Peyer's patch (tissue), 4 donors: ENCODE data around the gene NT5C3B. TPM values are rescaled to one million over a fixed set of nuclear protein-coding genes. Genes with fewer than 3 reads are reported as not detected.
"Not testable (repeated sequence)": the region's sequence is repeated elsewhere in the genome, so short reads cannot be mapped to it uniquely, and the experiment has no call there.

ENCODE experiments used
- DNase-seq, 3 donors: peaks; one replicate each; pipeline ENCODE4 v3.0.0-alpha.2; 2017 to 2019
- H3K27ac ChIP-seq, 4 donors: fragments of 200-600 bp; sonication (generic); one replicate each; pipeline ENCODE4 v1.5.1; 2016 to 2019
- H3K27me3 ChIP-seq, 2 donors: fragments of 200-600 bp; sonication (generic); one replicate each; pipeline ENCODE4 v1.5.1; 2019
- H3K36me3 ChIP-seq, 3 donors: fragments of 200-600 bp; sonication (generic); one replicate each; pipeline ENCODE4 v1.5.1; 2016 to 2019
- H3K4me1 ChIP-seq, 4 donors: fragments of 200-600 bp; sonication (generic); one replicate each; pipeline ENCODE4 v1.5.1; 2016 to 2019
- H3K4me3 ChIP-seq, 4 donors: fragments of 200-600 bp; sonication (generic); 1 replicate in 3 of 4; 2 replicates in 1 of 4; pipeline ENCODE4 v1.5.1; 2016 to 2019; ENCODE audit warnings: mild to moderate bottlenecking in 1 of 4
- H3K9me3 ChIP-seq, 4 donors: fragments of 200-600 bp; sonication (generic); one replicate each; pipeline ENCODE4 v1.5.1; 2016 to 2019; ENCODE audit warnings: mild to moderate bottlenecking in 1 of 4
- CTCF ChIP-seq, 6 experiments: fragments of 450-650 bp in 4 of 6; fragments of 200-600 bp in 2 of 6; sonication (generic) in 1 of 6; IDR thresholded peaks; one replicate each; pipeline ENCODE4 v1.5.1; 2017 to 2019; ENCODE audit warnings: antibody characterized with exemption in 6 of 6, mild to moderate bottlenecking in 3 of 6, moderate library complexity in 1 of 6
- POLR2A ChIP-seq, 2 donors: fragments of 450-650 bp; IDR thresholded peaks; one replicate each; pipeline ENCODE4 v1.5.1; 2017; ENCODE audit warnings: antibody characterized with exemption in 2 of 2, mild to moderate bottlenecking in 2 of 2, moderate library complexity in 2 of 2
- small RNA-seq, 2 donors: library from RNA; depleted of rRNA; stranded (forward); fragments of <200 nt; gene quantifications; one replicate each; pipeline ENCODE3, GENCODE V24; 2016
- total RNA-seq, 4 donors: library from RNA; depleted of rRNA; stranded (reverse); fragments of >200 nt; gene quantifications; one replicate each; pipeline ENCODE4 v1.1.0, GENCODE V29; 2016

NT5C3B gene
- total RNA-seq, 4 donors from 2014 or later: 5.8 to 40.4 (median 20.1) TPM

- DNase-seq: peak in 2 of 3 donors; percentile 63 to 68
- H3K27me3 ChIP-seq: no peaks in the 10 kb centered on the region
- H3K27ac ChIP-seq: peak overlapping the region; percentile 64 to 97 (median 76)
- H3K9me3 ChIP-seq: no peaks in the 10 kb centered on the region
- H3K36me3 ChIP-seq: peaks cover 0 to 3% (median 0%) of the 10 kb centered on the region in 3 donors
- peak overlapping the region in 1 of 4 donors; percentile 28 for H3K4me3 ChIP-seq
- H3K4me1 ChIP-seq: peaks cover 0 to 90% (median 28%) of the 10 kb centered on the region in 4 donors
- peak in 1 of 6 experiments; percentile 17 for TF ChIP-seq CTCF (IDR thresholded peaks at IDR 0.05)
- no peak for TF ChIP-seq POLR2A (IDR thresholded peaks at IDR 0.05)
Measured at GRCh38 chr17:41777574-41778188, 58.4 kb downstream of the NT5C3B start.

GRCh38 chr17:41777157-41777573 is 58.9 kb downstream of the NT5C3B start:
- peaks cover 0 to 90% (median 30%) of the 10 kb centered on the region in 4 donors for H3K4me1 ChIP-seq
- peak in 1 of 3 donors; percentile 68 for DNase-seq
- no peaks in the 10 kb centered on the region for H3K27me3 ChIP-seq
- H3K27ac ChIP-seq: peak overlapping the region; percentile 64 to 97 (median 76)
- H3K9me3 ChIP-seq: no peaks in the 10 kb centered on the region
- peaks cover 0 to 7% (median 0%) of the 10 kb centered on the region in 3 donors for H3K36me3 ChIP-seq
- peak overlapping the region in 1 of 4 donors; percentile 28 for H3K4me3 ChIP-seq
- TF ChIP-seq POLR2A (IDR thresholded peaks at IDR 0.05): no peak
- TF ChIP-seq CTCF (IDR thresholded peaks at IDR 0.05): peak in 3 of 6 experiments; percentile 48 to 62 (median 58)

GRCh38 chr17:41776262-41776900 is 59.7 kb downstream of the NT5C3B start:
- not testable (repeated sequence) for DNase-seq, H3K27me3 ChIP-seq, H3K9me3 ChIP-seq, H3K4me3 ChIP-seq
- Histone ChIP-seq H3K27ac (peak overlapping the region; percentile 64 to 100 (median 90)), H3K4me1 (peaks cover 0 to 90% (median 30%) of the 10 kb centered on the region in 4 donors), H3K36me3 (peaks cover 0 to 15% (median 0%) of the 10 kb centered on the region in 3 donors)

- TF ChIP-seq CTCF (IDR thresholded peaks at IDR 0.05): peak in 2 of 6 experiments; percentile 19 to 26
- peak; percentile 15 to 56 for TF ChIP-seq POLR2A (IDR thresholded peaks at IDR 0.05)
- peaks cover 0 to 86% (median 30%) of the 10 kb centered on the region in 4 donors for H3K4me1 ChIP-seq
- H3K36me3 ChIP-seq: peaks cover 0 to 23% (median 2%) of the 10 kb centered on the region in 3 donors
- peak overlapping the region; percentile 46 to 100 (median 90) for H3K27ac ChIP-seq
- H3K27me3 ChIP-seq: no peaks in the 10 kb centered on the region
- H3K4me3 ChIP-seq: no peak overlapping the region
- peak in 2 of 3 donors; percentile 59 to 69 for DNase-seq
- H3K9me3 ChIP-seq: no peaks in the 10 kb centered on the region
Measured at GRCh38 chr17:41775394-41776226, 60.4 kb downstream of the NT5C3B start.

Small RNA genes within 50 kb of the gene (small RNA-seq; reads per million reads assigned to genes)
- 0 reads per million in 2 donors for gene AC125257.2

Other genes with a start within 250 kb of the NT5C3B start
- gene KRT14, start 249.3 kb downstream of the NT5C3B start, total RNA-seq: 1 to 10 TPM; 3.4 to 8.9 (median 6.3) TPM
- not detected for gene KRT16, start 223.5 kb downstream of the NT5C3B start, total RNA-seq
- gene KRT17, start 211.7 kb downstream of the NT5C3B start, total RNA-seq: 1 to 10 TPM in 1 of 4 donors, not detected in 3; 2.7 TPM
- gene EIF1, start 147.3 kb downstream of the NT5C3B start, total RNA-seq: 100 to 1,000 TPM; 123 to 226 (median 188) TPM
- gene GAST, start 123.9 kb downstream of the NT5C3B start, total RNA-seq: not detected
- gene HAP1, start 101.6 kb downstream of the NT5C3B start, total RNA-seq: 1 to 10 TPM in 1 of 4 donors, under 1 TPM in 1, not detected in 2; 0.94 to 5.0 TPM
- gene JUP, start 49.5 kb downstream of the NT5C3B start, total RNA-seq: 100 to 1,000 TPM; 229 to 585 (median 505) TPM
- gene P3H4, start 24.3 kb downstream of the NT5C3B start, total RNA-seq: 10 to 100 TPM in 3 of 4 donors, 1 to 10 TPM in 1; 9.5 to 23.1 (median 18.0) TPM
- 100 to 1,000 TPM in 1 of 4 donors, 10 to 100 TPM in 2, 1 to 10 TPM in 1; 7.2 to 130 (median 11.2) TPM for gene FKBP10, start 23.2 kb downstream of the NT5C3B start, total RNA-seq
- gene KLHL10, start 1.6 kb upstream of the NT5C3B start, total RNA-seq: not detected
- 10 to 100 TPM in 1 of 4 donors, 1 to 10 TPM in 3; 7.4 to 10.5 (median 7.7) TPM for gene KLHL11, start 29.2 kb upstream of the NT5C3B start, total RNA-seq
- 100 to 1,000 TPM in 1 of 4 donors, 10 to 100 TPM in 3; 54.5 to 108 (median 74.0) TPM for gene ACLY, start 82.7 kb upstream of the NT5C3B start, total RNA-seq
- 1 to 10 TPM in 1 of 4 donors, not detected in 3; 2.1 TPM for gene ODAD4, start 94.4 kb upstream of the NT5C3B start, total RNA-seq
- gene CNP, start 130.6 kb upstream of the NT5C3B start, total RNA-seq: 10 to 100 TPM; 24.7 to 76.7 (median 43.4) TPM
- 10 to 100 TPM; 51.0 to 80.9 (median 70.7) TPM for gene DNAJC7, start 181.2 kb upstream of the NT5C3B start, total RNA-seq
- gene NKIRAS2, start 183.9 kb upstream of the NT5C3B start, total RNA-seq: 10 to 100 TPM; 22.1 to 38.1 (median 31.1) TPM
- gene C17orf113, start 214.4 kb upstream of the NT5C3B start, total RNA-seq: 1 to 10 TPM in 3 of 4 donors, not detected in 1; 1.6 to 8.6 (median 3.2) TPM